ENCODE data around the gene SOX18.

SOX18 gene

DNA sequence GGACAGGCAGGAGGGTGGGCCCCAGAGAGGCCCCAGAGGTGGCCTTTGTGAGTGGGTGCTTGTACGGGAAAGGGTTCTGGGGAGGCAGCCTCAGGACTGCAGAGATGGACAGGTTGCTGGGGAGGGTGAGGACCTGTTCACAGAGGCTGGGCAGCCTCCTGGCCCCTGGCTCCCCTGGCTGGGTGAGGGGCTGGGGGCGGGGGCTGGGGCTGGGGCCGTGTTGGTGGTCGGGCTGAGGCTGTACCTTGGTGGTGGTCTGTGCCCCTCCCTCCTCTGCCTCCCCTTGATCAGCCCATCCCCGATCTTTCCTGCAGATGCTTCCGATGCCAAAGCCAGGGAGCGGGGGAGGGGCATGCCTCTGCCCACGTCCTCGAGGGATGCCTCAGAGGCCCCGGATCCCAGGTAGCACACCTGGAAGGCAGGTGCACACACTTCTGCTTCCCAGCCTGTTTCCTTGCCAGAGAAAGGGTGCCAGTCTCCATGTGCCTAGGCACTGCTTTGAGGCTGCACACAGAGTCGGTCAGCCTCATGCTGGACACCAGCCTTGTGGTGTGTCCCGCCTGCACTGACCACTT, 18.4 kb upstream of the SOX18 start:
- no peak for DNase-seq

DNA sequence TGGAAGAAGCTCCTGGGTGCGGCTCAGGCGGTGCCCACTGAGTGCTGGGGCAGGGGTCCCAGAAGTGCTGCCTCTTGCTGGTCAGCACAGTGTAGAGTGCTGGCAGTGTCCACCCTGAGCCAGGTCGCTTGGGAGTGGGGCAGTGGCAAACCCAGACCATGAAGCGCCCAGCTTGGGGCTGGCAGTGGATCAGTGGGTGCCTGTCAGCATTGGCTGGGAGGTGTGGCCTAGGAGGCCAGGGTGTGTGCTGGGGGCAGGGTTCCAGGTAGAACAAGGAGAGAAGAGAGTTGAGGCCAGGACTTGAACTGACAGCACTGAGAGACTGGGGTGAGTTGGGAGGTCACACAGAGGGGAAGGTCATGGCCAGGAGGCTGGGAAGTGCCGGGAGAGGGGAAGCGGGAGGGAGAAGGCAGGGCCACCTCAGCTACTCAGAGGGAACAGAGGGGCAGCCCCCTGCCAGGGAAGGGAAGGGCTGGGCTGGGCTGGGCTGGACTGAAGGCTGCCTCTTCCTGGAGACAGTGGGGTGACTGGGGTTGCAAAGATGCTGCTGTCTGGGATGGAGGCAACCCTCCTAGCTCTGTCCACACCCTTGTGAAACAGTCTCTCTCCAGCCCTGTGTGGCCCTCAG, 17.7 kb upstream of the SOX18 start:
- DNase-seq, result no peak

DNA sequence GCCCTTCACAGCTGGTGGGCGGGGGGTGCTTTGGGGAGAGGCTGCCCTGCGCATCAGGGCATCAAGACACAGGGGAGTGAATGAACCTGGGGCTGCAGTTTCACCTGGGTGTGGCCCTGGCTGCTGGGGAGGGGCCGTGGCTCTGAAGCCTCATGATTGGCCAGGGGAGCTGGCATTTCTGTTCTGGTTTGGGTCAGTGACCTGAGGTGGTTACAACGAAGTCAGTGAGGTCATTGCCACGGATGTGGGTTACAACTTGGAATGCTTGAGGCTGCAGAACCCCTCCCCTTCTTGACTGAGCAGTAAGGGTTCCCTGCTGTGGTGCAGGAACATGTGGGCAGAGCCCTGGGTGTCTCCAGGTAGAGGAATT, 16.5 kb upstream of the SOX18 start:
- DNase-seq, result peak; percentile 59

GRCh38 chr20:64065062-64065973, 15.9 kb upstream of the SOX18 start:
- peak; percentile 37 for DNase-seq

DNA sequence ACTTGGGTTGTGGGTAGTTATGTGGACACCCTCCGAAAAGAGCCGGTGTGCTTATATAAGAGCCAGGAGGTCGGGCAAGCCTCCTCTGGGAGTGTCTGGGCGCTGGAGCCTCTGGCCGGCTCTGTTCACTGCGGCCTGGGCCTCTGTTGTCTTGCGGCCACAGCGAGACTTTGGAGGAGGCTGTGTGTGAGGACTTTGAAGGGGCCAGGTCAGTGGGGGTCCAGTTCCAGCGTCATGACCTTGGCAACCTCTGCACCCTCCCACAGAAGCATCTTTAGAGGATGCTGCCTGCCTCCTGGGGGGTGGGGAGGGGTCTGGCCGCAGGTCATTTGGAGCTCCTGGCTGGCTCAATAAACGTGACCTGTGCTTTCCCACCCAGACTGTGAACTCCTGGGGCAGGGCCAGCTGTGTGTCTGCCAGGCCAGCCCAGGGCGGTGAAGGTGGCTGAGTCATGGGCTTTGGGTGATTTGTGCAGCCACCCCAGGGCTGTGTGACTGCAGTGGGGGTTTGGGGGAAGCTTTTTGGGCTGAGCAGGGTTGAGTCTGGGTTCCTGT, 14.8 kb upstream of the SOX18 start:
- DNase-seq, result no peak

DNA sequence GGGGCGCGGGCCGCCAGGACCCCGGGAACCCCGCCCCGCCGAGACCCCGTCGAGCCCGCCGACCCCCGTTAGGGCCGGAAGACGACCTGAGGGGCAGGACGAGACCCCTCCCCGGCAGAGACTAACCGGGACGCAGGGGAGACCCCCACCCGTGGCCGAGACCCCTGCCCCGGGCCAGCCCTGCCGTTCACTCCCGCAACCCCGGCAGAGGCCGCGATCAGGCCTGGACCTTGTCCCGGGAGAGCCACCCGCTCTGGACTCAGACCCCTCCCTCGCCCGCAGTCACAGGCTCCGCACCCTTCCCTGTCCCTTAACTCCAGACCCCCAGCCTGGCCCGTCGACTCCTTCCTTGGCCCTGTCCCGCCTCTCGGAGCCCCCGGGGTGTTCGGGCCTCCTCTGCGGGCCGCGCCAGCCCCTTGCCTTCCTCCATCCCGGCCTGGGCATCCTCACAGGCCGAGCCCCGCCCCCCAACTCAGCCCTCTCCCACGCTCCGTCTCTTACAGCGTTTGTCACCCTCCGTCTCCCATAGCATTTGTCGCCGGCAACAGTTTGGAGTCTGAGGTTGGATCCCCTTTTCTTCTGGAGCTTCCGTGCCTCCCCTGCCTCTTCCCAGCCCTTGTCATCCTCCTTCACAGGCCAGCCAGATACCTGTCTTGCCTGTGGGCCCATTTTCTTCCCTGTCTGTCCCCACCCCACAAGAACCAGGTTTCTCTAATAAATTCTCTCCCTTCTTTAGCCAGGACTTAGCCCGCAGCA, 14.1 kb upstream of the SOX18 start:
- DNase-seq, result peak; percentile 35

GRCh38 chr20:64062596-64063388, 13.4 kb upstream of the SOX18 start, which contains the start of gene TCEA2:
TSS of gene TCEA2 (plus strand) at chr20:64063198. CDS start at chr20:64063313, 115 bp downstream.
- peak; percentile 97 for DNase-seq

DNA sequence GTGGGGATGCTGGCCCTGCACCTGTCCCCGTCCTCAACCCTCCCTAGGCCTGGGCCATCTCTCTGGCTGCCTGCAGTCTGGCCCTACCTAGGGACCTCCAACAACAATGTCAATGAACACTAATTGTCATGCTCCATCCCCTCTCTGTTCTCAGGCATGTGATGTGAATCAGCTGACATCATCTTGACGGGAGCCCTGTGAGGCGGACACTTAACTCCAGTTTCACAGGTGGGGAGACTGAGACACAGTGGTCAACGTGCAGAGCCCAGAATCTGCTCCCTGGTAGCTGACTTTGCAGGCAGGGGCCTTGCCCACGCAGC, 12.8 kb upstream of the SOX18 start:
- no peak for DNase-seq

DNA sequence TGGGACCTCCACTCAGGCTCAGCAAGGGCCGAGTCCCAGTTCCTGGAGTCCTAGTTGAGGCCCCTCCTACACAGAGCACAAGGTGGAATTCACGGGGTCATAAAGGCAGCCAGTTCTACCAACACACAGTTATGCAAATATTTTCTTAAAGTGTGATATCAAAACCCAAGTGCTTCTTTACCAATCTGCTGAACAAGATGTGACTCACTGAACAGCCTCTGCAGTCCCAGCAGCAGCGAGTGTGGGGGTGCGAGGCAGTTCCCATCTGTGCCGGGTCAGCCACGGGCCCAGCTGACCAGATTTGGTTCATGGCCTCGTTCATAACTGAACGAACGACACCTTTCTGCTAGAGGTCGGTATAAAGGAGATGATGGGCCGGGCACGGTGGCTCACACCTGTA, 9.1 kb upstream of the SOX18 start:
- no peak for DNase-seq

GRCh38 chr20:64057628-64058498, 8.4 kb upstream of the SOX18 start:
- DNase-seq, result peak; percentile 90

DNA sequence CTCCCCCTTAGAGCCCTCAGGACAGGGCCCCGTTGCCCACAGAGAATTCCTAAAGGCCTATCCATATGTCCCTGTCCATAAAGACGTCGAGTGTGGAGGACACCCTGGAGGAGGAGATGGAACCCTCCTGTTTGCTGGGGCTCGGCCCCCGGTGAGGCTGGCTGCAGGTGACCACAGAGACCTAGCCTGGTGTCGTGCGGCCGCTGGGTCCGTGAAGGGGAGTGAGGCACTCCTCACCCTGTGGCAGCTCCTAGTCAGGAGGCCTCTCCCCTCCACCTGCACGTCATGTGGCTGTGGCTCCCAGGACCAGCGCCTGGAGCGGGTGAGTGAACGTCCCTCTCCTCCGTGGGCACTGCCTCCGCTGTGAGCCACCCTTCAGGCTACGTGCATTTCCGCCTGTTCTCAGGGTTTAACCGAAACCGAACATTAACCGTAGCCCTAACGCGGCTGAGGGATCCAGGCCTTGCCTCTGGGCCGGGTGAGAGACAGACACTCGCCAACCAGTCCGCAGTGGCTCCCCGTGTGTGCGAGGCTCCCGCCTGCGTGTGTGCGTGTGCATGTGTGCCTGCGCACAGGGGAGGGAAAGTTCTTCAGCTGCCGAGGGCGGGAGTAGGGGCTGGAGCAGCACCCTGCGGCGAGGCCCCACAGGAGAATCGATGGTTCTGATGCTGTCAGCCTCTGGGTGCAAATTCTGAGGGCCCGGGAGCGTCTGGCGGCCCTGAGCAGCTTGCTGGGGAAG, 7.6 kb upstream of the SOX18 start:
- peak; percentile 25 for DNase-seq

DNA sequence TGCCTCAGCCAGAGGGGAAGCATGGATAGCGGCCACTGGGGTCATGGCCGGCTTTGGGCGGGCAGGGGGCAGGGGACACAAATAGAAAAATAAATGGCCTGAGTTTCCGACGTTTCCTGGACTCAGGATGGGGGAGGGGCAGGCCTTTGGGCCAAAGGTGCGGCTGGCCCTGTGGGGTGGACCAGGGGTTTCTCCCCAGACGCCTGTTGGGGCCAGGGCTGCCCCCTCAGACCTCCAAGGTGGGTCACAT, 7.1 kb upstream of the SOX18 start:
- DNase-seq, result no peak

- no peak for DNase-seq
These were observed 6.6 kb upstream of the SOX18 start for GRCh38 chr20:64055893-64056638.

DNA sequence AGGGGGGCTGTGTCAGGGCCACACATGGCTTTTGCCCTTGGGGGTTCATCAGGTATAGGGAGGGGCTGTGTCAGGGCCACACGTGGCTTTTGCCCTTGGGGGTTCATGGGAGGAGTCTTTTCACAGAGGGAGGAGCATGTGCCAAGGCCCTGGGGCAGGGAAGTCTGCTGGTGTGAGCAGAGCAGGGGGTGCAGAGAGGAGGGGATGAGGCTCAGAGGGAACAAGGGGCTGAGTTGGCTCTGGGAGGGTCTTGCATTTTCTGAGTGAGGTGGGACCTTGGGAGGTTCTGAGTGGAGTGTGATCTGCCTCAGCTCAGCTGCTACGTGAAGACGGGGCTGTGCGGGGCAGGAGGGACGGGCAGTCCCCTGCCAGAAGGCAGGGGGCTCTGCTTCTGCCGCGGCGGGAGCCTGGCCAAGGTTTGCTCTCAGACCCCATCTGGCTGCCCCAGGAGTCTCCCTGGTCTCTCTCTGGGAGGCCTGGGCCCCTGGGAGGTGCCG, 6.0 kb upstream of the SOX18 start:
- no peak for DNase-seq

GRCh38 chr20:64053841-64054661, 4.6 kb upstream of the SOX18 start:
- DNase-seq, result no peak

DNA sequence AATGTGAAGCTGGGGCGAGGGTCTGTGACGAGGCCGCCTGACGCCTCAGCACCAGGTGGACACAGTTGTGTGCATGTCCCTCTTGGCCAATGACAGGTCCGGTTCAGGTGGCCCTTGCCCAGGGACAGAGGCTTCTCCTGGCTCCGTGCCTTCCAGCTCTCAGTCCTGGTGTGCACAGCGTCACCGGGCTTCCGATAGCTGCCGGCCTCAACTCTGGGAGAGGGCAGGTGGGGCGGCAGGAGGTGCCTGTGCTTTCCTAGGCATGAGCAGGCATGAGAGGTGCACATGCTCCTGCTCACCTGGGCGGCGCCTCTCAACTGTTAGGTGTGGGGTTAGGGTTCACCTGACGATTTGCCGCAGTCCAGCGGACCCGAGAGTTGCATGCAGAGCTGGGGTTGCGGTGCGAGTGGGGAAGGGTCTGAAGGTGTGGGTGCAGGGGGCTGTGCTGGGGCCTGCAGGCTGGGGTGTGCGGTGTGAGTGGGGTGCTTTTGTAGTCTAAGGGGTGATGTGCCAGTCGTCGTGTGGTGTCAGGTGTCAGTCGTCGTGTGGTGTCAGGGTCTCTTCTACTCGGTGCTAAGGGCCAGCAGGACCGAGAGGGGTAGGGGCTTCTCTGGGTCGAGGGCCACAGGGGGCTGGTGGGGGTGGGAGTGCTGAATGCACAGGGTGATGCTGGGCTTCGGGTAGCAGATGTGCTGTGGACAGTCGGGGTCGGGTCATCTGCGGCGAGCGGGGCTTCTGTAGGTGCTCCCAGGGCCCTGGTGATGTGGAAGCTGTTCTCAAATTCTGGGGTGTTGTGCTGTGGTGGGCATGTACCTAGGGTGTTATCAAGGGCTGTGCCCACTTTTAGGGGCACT, 3.8 kb upstream of the SOX18 start:
- no peak for DNase-seq

- DNase-seq, result no peak
These were observed 2.9 kb upstream of the SOX18 start for GRCh38 chr20:64052326-64052722.
